IMR-90 (cell line): Measurements from ENCODE around the gene NPLOC4. TPM values are rescaled to one million over a fixed set of nuclear protein-coding genes. Genes with fewer than 3 reads are reported as not detected.

Source experiments
- ATAC-seq: fragments of 200-7000 bp; cut with Tn5 transposase; 2 replicates; pipeline ENCODE4 v1.9.1; 2020; ENCODE audit warnings: low read depth, mild to moderate bottlenecking, moderate library complexity
- BruUV-seq: library from RNA; stranded (reverse); fragments of 400-500 nt; replicated peaks from 2 replicates; lab custom pipeline; 2021; lab: Mats Ljungman, UMichigan
- CTCF ChIA-PET: fragments of 300-600 bp; formaldehyde crosslinking; extraction: SDS; loops from one replicate; lab custom pipeline; 2021; ENCODE audit warnings: antibody characterized with exemption; lab: Yijun Ruan, JAX
- POLR2A ChIA-PET: fragments of 300-600 bp; sonication (Branson Sonifier 250); formaldehyde crosslinking; loops from one replicate; lab custom pipeline; 2022; ENCODE audit warnings: antibody characterized with exemption; ENCODE audit not compliant: unreplicated experiment; lab: Charles Lee
- DNase-seq: peaks from one replicate; pipeline ENCODE4 v3.0.0; 2013
- H2AFZ ChIP-seq: replicated peaks from 2 replicates; pipeline ENCODE3; 2013; ENCODE audit warnings: low read length, mild to moderate bottlenecking; ENCODE audit not compliant: poor library complexity
- H2AK5ac ChIP-seq: 2 replicates; pipeline ENCODE4 v1.6.1; 2013; ENCODE audit warnings: low read depth, low read length, inconsistent platforms
- H2AK9ac ChIP-seq: replicated peaks from 2 replicates; pipeline ENCODE3; 2013; ENCODE audit warnings: mild to moderate bottlenecking, low read depth, low read length, moderate library complexity; ENCODE audit not compliant: poor library complexity
- H2BK120ac ChIP-seq: 2 replicates; pipeline ENCODE4 v1.6.1; 2013; ENCODE audit warnings: low read depth, low read length, inconsistent platforms
- H2BK15ac ChIP-seq: 3 replicates; pipeline ENCODE4 v1.6.1; 2013; ENCODE audit warnings: low read depth, low read length, inconsistent platforms
- H2BK20ac ChIP-seq: 2 replicates; pipeline ENCODE4 v1.6.1; 2013; ENCODE audit warnings: low read depth, mild to moderate bottlenecking, inconsistent platforms, low read length, moderate library complexity
- H2BK5ac ChIP-seq: 2 replicates; pipeline ENCODE4 v1.6.1; 2013; ENCODE audit warnings: mild to moderate bottlenecking, low read depth, low read length, inconsistent platforms; ENCODE audit not compliant: poor library complexity, severe bottlenecking
- H3K14ac ChIP-seq: replicated peaks from 2 replicates; pipeline ENCODE4 v1.6.1; 2013; ENCODE audit warnings: low read depth, low read length, inconsistent platforms
- H3K18ac ChIP-seq: 2 replicates; pipeline ENCODE4 v1.6.1; 2013; ENCODE audit warnings: low read depth, low read length, control low read depth
- H3K23ac ChIP-seq: 2 replicates; pipeline ENCODE4 v1.6.1; 2013; ENCODE audit warnings: low read depth, low read length, inconsistent platforms
- H3K27ac ChIP-seq: 2 replicates; pipeline ENCODE4 v1.5.1; 2013; ENCODE audit warnings: mild to moderate bottlenecking, control low read depth, low read length; ENCODE audit not compliant: insufficient read depth
- H3K27me3 ChIP-seq: 2 replicates; pipeline ENCODE4 v1.6.1; 2013; ENCODE audit warnings: low read length; ENCODE audit not compliant: control insufficient read depth, insufficient read depth
- H3K36me3 ChIP-seq: 2 replicates; pipeline ENCODE4 v1.6.1; 2013; ENCODE audit warnings: low read length, mixed read lengths; ENCODE audit not compliant: control insufficient read depth, insufficient read depth
- H3K4ac ChIP-seq: 2 replicates; pipeline ENCODE4 v1.6.1; 2013; ENCODE audit warnings: low read depth, low read length, inconsistent platforms
- H3K4me1 ChIP-seq: 2 replicates; pipeline ENCODE4 v1.6.1; 2013; ENCODE audit warnings: low read length, mixed read lengths; ENCODE audit not compliant: control insufficient read depth, insufficient read depth
- H3K4me2 ChIP-seq: 2 replicates; pipeline ENCODE4 v1.6.1; 2013; ENCODE audit warnings: low read depth, mild to moderate bottlenecking, control low read depth, low read length, moderate library complexity
- H3K4me3 ChIP-seq: 2 replicates; pipeline ENCODE4 v1.5.1; 2013; ENCODE audit warnings: low read depth, mild to moderate bottlenecking, control low read depth, low read length, moderate library complexity; ENCODE audit not compliant: insufficient read depth
- H3K56ac ChIP-seq: 2 replicates; pipeline ENCODE4 v1.6.1; 2013; ENCODE audit warnings: low read length, inconsistent platforms; ENCODE audit not compliant: insufficient read depth; ENCODE audit errors: extremely low read depth
- H3K79me1 ChIP-seq, 2 experiments: 2 replicates each; pipeline ENCODE4 v1.6.1; 2013; ENCODE audit warnings: low read length in 2 of 2, inconsistent platforms in 1 of 2, low read depth in 1 of 2
- H3K9ac ChIP-seq: 2 replicates; pipeline ENCODE4 v1.6.1; 2013; ENCODE audit warnings: low read depth, low read length, control low read depth
- H3K9me1 ChIP-seq: 2 replicates; pipeline ENCODE4 v1.6.1; 2013; ENCODE audit warnings: low read length, inconsistent platforms; ENCODE audit not compliant: insufficient read depth
- H3K9me3 ChIP-seq: 2 replicates; pipeline ENCODE4 v1.6.1; 2013; ENCODE audit warnings: low read length; ENCODE audit not compliant: control insufficient read depth, insufficient read depth
- H4K20me1 ChIP-seq: 2 replicates; pipeline ENCODE4 v1.6.1; 2013; ENCODE audit warnings: low read length, inconsistent platforms; ENCODE audit not compliant: insufficient read depth
- H4K5ac ChIP-seq: 2 replicates; pipeline ENCODE4 v1.6.1; 2013; ENCODE audit warnings: mild to moderate bottlenecking, low read depth, low read length, control low read depth
- H4K8ac ChIP-seq, 2 experiments: 2 replicates each; pipeline ENCODE4 v1.6.1; 2013; ENCODE audit warnings: low read depth in 2 of 2, low read length in 2 of 2, control low read depth in 1 of 2, inconsistent platforms in 1 of 2
- H4K91ac ChIP-seq: 2 replicates; pipeline ENCODE4 v1.6.1; 2013; ENCODE audit warnings: low read depth, low read length, inconsistent platforms; ENCODE audit not compliant: insufficient read depth
- BHLHE40 ChIP-seq: fragments of 150-350 bp; IDR thresholded peaks from 2 replicates; pipeline ENCODE4 v1.6.1; 2016; ENCODE audit warnings: mild to moderate bottlenecking, low read depth, low read length
- FOS ChIP-seq: fragments of 150-350 bp; IDR thresholded peaks from 2 replicates; pipeline ENCODE4 v1.6.1; 2016; ENCODE audit warnings: low read depth, low read length
- MXI1 ChIP-seq: IDR thresholded peaks from 2 replicates; pipeline ENCODE4 v1.6.1; 2012; ENCODE audit warnings: low read depth, mild to moderate bottlenecking, low read length, moderate library complexity, borderline replicate concordance
- POLR2A ChIP-seq: IDR thresholded peaks from 2 replicates; pipeline ENCODE4 v1.6.1; 2012; ENCODE audit warnings: mild to moderate bottlenecking, low read depth, low read length
- RAD21 ChIP-seq: IDR thresholded peaks from 2 replicates; pipeline ENCODE4 v1.6.1; 2012; ENCODE audit warnings: low read length, improper control_type of control experiment
- SMC3 ChIP-seq: fragments of 150-350 bp; IDR thresholded peaks from 2 replicates; pipeline ENCODE4 v1.6.1; 2016; ENCODE audit warnings: low read depth, mild to moderate bottlenecking, antibody characterized with exemption, low read length, moderate library complexity
- WGBS, 2 experiments: methylation state at CpG; one replicate each; pipeline versions ENCODE4 v1.1.5 to v1.1.7; 2013; ENCODE audit warnings: missing lambda C conversion rate in 2 of 2; ENCODE audit not compliant: insufficient read length in 1 of 2; ENCODE audit errors: extremely low coverage in 2 of 2; 5-methylcytosine and 5-hydroxymethylcytosine counted together
- dilution Hi-C: fragments of 300-500 bp; cut with HindIII; formaldehyde crosslinking; loops from one replicate; pipeline ENCODE4 v1.14.3; 2018; ENCODE audit warnings: low sequenced_read_pairs; ENCODE audit not compliant: unreplicated experiment
- in situ Hi-C: fragments of 300-500 bp; cut with MboI; formaldehyde crosslinking; loops from 3 replicates; pipeline ENCODE4 v1.14.3; 2019; ENCODE audit warnings: low sequenced_read_pairs, inconsistent platforms, mixed read lengths
- intact Hi-C: fragments of 100-400 bp; cut with micrococcal nuclease; formaldehyde crosslinking; loops from 2 replicates; pipeline ENCODE4 v1.10.0; 2022
- polyA plus RNA-seq, 3 experiments: library from polyadenylated mRNA; depleted of rRNA; stranded (reverse); fragments of >200 nt; gene quantifications; 2 replicates each; pipeline ENCODE4 v1.2.3, GENCODE V29; 2012; ENCODE audit warnings: low replicate concordance in 1 of 3
- total RNA-seq: library from RNA; depleted of rRNA; stranded (reverse); fragments of >200 nt; gene quantifications from 2 replicates; pipeline ENCODE4 v1.2.3, GENCODE V29; 2012

Gene NPLOC4
- total and polyA plus RNA-seq, 2 of the 4 experiments (the other 2 are of a cell fraction): 70.4 to 78.3 TPM

GRCh38 chr17:81529437-81529803 is 107.5 kb downstream of the NPLOC4 start:
- ATAC-seq (no peak), DNase-seq (no peak)
- Histone ChIP-seq H2BK20ac (no peak overlapping the region), H4K20me1 (peaks cover 2% of the 10 kb centered on the region; the same call in 1 of the 2 replicates), H4K5ac (no peak overlapping the region), H3K4me2 (no peak overlapping the region), H3K27me3 (peaks cover 9% of the 10 kb centered on the region), H4K91ac (no peak overlapping the region), H3K18ac (no peak overlapping the region), H3K9ac (no peak overlapping the region), H2AK5ac (no peak overlapping the region), H2BK120ac (no peak overlapping the region), H3K4me1 (no peaks in the 10 kb centered on the region), H2BK5ac (no peak overlapping the region), H3K79me1 (no peaks in the 10 kb centered on the region), H4K8ac (no peak overlapping the region), H3K9me1 (no peaks in the 10 kb centered on the region), H3K36me3 (no peaks in the 10 kb centered on the region), H3K4ac (no peak overlapping the region), H3K4me3 (no peak overlapping the region), H3K27ac (no peak overlapping the region), H2BK15ac (no peak overlapping the region), H2AFZ (no peak overlapping the region), H3K23ac (no peak overlapping the region), H3K9me3 (no peaks in the 10 kb centered on the region), H3K56ac (no peak overlapping the region), H3K14ac (no peak overlapping the region), H2AK9ac (no peak overlapping the region)
- intact Hi-C loops: no loop called here
- TF ChIP-seq POLR2A (no peak), RAD21 (no peak), SMC3 (no peak), BHLHE40 (no peak), FOS (no peak), MXI1 (no peak)
- ChIA-PET POLR2A (no interaction called here), CTCF (no interaction called here)
- no TSS peak for BruUV-seq
- in situ Hi-C loops: no loop called here
- 57% methylated on average over 1 of the region's 6 CpGs; no CpG with 5 or more reads in 1 of the 2 experiments for WGBS, 2 experiments
- dilution Hi-C loops: no loop called here
